ENCODE measurements around the gene ATXN3.

DNA sequence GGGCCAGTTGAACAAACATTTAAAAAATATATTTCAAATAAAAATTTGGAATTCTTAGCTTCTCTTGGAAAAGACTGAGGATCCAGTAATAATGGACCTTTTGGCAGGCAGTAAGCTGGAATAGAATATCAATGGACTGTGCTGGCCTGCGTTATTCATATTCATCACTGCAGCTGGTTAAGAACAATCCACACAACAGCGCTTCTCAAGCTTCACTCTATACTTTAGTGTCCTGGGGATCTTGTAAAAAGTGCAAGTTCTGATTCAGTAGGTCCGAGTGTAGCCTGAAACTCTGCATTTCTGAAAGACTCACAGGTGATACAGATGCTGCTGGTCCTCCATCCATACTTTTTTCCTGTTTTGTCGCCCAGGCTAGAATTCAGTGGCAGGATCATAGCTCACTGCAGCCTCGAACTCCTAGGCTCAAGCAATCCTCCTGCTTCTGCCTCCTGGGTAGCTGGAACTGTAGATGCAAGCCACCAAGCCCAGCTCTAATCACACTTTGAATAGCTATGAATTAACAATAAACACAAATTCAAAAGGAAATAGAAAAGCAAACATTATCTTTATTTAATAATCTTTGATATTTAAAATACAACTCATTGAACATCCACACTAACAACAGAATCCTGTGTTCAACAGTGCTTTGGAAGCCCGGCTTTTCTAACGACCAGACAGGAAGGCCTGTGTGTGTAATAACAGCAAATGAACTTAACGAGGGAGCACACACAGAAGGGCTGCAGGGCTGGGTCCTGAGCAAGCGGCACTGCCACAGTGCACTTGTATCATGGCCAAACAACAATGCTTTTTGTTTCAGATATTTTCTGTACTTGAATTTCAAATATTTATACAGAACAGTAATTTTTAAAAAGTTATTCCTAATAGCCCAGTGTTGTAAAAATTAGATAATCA, 48.1 kb downstream of the ATXN3 start:
- TF ChIP-seq, protein P1, sequence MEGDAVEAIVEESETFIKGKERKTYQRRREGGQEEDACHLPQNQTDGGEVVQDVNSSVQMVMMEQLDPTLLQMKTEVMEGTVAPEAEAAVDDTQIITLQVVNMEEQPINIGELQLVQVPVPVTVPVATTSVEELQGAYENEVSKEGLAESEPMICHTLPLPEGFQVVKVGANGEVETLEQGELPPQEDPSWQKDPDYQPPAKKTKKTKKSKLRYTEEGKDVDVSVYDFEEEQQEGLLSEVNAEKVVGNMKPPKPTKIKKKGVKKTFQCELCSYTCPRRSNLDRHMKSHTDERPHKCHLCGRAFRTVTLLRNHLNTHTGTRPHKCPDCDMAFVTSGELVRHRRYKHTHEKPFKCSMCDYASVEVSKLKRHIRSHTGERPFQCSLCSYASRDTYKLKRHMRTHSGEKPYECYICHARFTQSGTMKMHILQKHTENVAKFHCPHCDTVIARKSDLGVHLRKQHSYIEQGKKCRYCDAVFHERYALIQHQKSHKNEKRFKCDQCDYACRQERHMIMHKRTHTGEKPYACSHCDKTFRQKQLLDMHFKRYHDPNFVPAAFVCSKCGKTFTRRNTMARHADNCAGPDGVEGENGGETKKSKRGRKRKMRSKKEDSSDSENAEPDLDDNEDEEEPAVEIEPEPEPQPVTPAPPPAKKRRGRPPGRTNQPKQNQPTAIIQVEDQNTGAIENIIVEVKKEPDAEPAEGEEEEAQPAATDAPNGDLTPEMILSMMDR (IDR thresholded peaks at IDR 0.05) = no peak
- no peak for TF ChIP-seq ZFX (IDR thresholded peaks at IDR 0.05; ENCODE audit: borderline replicate concordance)
